HEK293 (cell line): ENCODE measurements around the gene PHC3.
A peak's percentile ranks its signal among the peaks of the same experiment; 100 is the strongest.

Experiments
- CTCF ChIA-PET: fragments of 350-600 bp; formaldehyde crosslinking; extraction: SDS; loops from one replicate; lab custom pipeline; 2021; ENCODE audit warnings: antibody characterized with exemption; lab: Yijun Ruan, JAX
- POLR2A ChIA-PET: fragments of 300-600 bp; formaldehyde crosslinking; extraction: SDS; loops from one replicate; lab custom pipeline; 2020; ENCODE audit warnings: antibody characterized with exemption, inconsistent platforms; lab: Yijun Ruan, JAX
- H3K27ac ChIP-seq: fragments of 200-500 bp; sonication (Bioruptor generic); 2 replicates; pipeline ENCODE4 v1.5.1; 2014; ENCODE audit warnings: low read depth, low read length, control low read depth, inconsistent platforms; ENCODE audit errors: extremely low read depth
- H3K36me3 ChIP-seq, 2 experiments: fragments of 200-500 bp in 1 of 2; sonication (Bioruptor generic) in 1 of 2; 1 replicate in 1 of 2; 2 replicates in 1 of 2; pipeline ENCODE4 v1.5.1; 2014 to 2017; ENCODE audit warnings: inconsistent platforms in 2 of 2, low read length in 2 of 2; ENCODE audit not compliant: control insufficient read depth in 2 of 2, insufficient read depth in 1 of 2
- H3K4me1 ChIP-seq: fragments of 200-500 bp; sonication (Bioruptor generic); 2 replicates; pipeline ENCODE4 v1.5.1; 2014; ENCODE audit warnings: mild to moderate bottlenecking, low read length, inconsistent platforms; ENCODE audit not compliant: control insufficient read depth, insufficient read depth
- H3K4me3 ChIP-seq: 2 replicates; pipeline ENCODE4 v1.5.1; 2011; ENCODE audit warnings: low read depth, mild to moderate bottlenecking, control low read depth, low read length, moderate library complexity
- H3K9me3 ChIP-seq: fragments of 200-500 bp; sonication (Bioruptor generic); 2 replicates; pipeline ENCODE4 v1.5.1; 2014; ENCODE audit warnings: low read depth, low read length, inconsistent platforms; ENCODE audit not compliant: control insufficient read depth, insufficient read depth
- CTCF ChIP-seq: fragments of 450-650 bp; formaldehyde crosslinking; IDR thresholded peaks from 2 replicates; pipeline ENCODE4 v1.5.1; 2016; ENCODE audit warnings: missing biosample characterization, missing genetic modification characterization
- EGR2 ChIP-seq: fragments of 450-650 bp; formaldehyde crosslinking; IDR thresholded peaks from 2 replicates; pipeline ENCODE4 v1.5.1; 2016; ENCODE audit warnings: low read depth, missing biosample characterization, missing genetic modification characterization
- HOXC10 ChIP-seq: sonication (generic); formaldehyde crosslinking; IDR thresholded peaks from 2 replicates; pipeline ENCODE4 v1.8.1; 2023; ENCODE audit warnings: mild to moderate bottlenecking, missing genetic modification reagents
- OVOL3 ChIP-seq: fragments of 450-650 bp; formaldehyde crosslinking; IDR thresholded peaks from 2 replicates; pipeline ENCODE4 v1.5.1; 2016; ENCODE audit warnings: missing biosample characterization, missing genetic modification characterization
- PRDM1 ChIP-seq: fragments of 450-650 bp; formaldehyde crosslinking; IDR thresholded peaks from 2 replicates; pipeline ENCODE4; 2016; ENCODE audit warnings: missing biosample characterization, missing genetic modification characterization
- PRDM10 ChIP-seq: fragments of 450-650 bp; formaldehyde crosslinking; IDR thresholded peaks from 2 replicates; pipeline ENCODE4 v1.5.1; 2016; ENCODE audit warnings: missing biosample characterization, missing genetic modification characterization
- REST ChIP-seq: fragments of 450-650 bp; formaldehyde crosslinking; IDR thresholded peaks from 2 replicates; pipeline ENCODE4 v1.5.1; 2016; ENCODE audit warnings: missing biosample characterization, missing genetic modification characterization
- SCRT1 ChIP-seq: fragments of 450-650 bp; formaldehyde crosslinking; IDR thresholded peaks from 2 replicates; pipeline ENCODE4 v1.5.1; 2016; ENCODE audit warnings: missing biosample characterization, missing genetic modification characterization, borderline replicate concordance
- SP7 ChIP-seq: fragments of 450-650 bp; formaldehyde crosslinking; IDR thresholded peaks from 2 replicates; pipeline ENCODE4 v1.5.1; 2016; ENCODE audit warnings: missing biosample characterization, missing genetic modification characterization
- WT1 ChIP-seq: fragments of 450-650 bp; formaldehyde crosslinking; IDR thresholded peaks from 2 replicates; pipeline ENCODE4 v1.5.1; 2016; ENCODE audit warnings: missing biosample characterization, missing genetic modification characterization
- ZFHX2 ChIP-seq: fragments of 450-650 bp; formaldehyde crosslinking; conservative IDR thresholded peaks from 2 replicates; pipeline ENCODE4 v1.5.1; 2016; ENCODE audit warnings: missing biosample characterization, missing genetic modification characterization
- ZNF202 ChIP-seq: fragments of 450-650 bp; formaldehyde crosslinking; IDR thresholded peaks from 2 replicates; pipeline ENCODE4 v1.5.1; 2016; ENCODE audit warnings: missing biosample characterization, missing genetic modification characterization, borderline replicate concordance
- ZNF248 ChIP-seq: fragments of 450-650 bp; formaldehyde crosslinking; IDR thresholded peaks from 2 replicates; pipeline ENCODE4 v1.5.1; 2017; ENCODE audit warnings: missing biosample characterization, missing genetic modification characterization
- ZNF292 ChIP-seq: fragments of 450-650 bp; formaldehyde crosslinking; IDR thresholded peaks from 2 replicates; pipeline ENCODE4 v1.5.1; 2016; ENCODE audit warnings: low read depth, missing biosample characterization, missing genetic modification characterization, borderline replicate concordance
- ZNF398 ChIP-seq: fragments of 450-650 bp; formaldehyde crosslinking; IDR thresholded peaks from 2 replicates; pipeline ENCODE4 v1.5.1; 2017; ENCODE audit warnings: missing biosample characterization, missing genetic modification characterization
- ZNF600 ChIP-seq: fragments of 450-650 bp; formaldehyde crosslinking; IDR thresholded peaks from 2 replicates; pipeline ENCODE4 v1.5.1; 2016; ENCODE audit warnings: missing biosample characterization, missing genetic modification characterization
- ZNF629 ChIP-seq: fragments of 450-650 bp; formaldehyde crosslinking; IDR thresholded peaks from 2 replicates; pipeline ENCODE4 v1.5.1; 2017; ENCODE audit warnings: missing biosample characterization, missing genetic modification characterization
- TF ChIP-seq, protein P1 (sequence below): fragments of 450-650 bp; formaldehyde crosslinking; IDR thresholded peaks from 2 replicates; pipeline ENCODE4 v1.5.1; 2016; ENCODE audit warnings: missing biosample characterization, missing genetic modification characterization
- TF ChIP-seq, protein P2 (sequence below): fragments of 450-650 bp; formaldehyde crosslinking; IDR thresholded peaks from 2 replicates; pipeline ENCODE4 v1.5.1; 2016; ENCODE audit warnings: missing biosample characterization, missing genetic modification characterization, borderline replicate concordance

The PHC3 gene

DNA sequence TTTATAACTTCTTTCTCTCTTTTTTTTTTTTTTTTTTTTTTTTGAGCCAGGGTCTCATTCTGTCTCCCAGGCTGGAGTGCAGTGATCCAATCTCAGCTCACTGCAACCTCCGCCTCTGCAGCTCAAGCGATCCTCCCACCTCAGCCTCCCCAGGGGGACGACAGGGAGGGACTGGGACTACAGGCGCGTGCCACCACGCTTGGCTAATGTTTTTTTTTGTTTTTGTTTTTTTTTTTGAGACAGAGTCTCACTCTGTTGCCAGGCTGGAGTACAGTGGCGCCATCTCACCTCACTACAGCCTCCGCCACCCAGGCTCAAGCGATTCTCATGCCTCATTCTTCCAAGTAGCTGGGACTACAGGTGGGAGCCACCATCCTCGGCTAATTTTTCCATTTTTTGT, 23.0 kb upstream of the PHC3 start:
- CTCF ChIA-PET, result interaction anchor here (0.6 to 1.6 kb wide), 2 partner anchors 15 to 392 kb away, joined by 3 to 5 read pairs; partner anchors contain the start of genes LRRC34 and LRRIQ4

DNA sequence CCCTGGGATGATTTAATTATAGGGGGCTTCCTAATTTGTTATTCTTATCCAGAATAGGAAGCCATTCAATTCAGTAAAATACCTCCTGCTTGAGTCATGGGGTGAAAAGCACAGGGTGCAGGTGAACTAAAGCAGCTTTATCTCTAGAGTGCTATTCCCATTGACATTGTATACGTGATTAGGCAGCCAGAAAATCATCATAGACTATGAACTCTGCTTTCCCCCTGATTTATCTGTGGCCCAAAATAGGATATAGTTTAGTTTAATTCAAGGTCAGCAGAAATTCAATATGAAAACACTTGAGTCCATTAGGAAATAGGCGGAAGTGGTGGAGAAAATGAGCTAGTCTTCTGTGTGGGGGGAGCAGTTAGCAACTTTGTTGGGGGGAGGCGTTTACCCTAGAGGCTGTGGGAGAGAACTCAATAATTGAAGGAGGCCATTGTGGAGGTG, 22.5 kb upstream of the PHC3 start:
- Histone ChIP-seq H3K4me3 (no peak overlapping the region), H3K4me1 (no peaks in the 10 kb centered on the region; the same call in 1 of the 2 replicates), H3K27ac (no peak overlapping the region), H3K36me3 (no peaks in the 10 kb centered on the region), H3K9me3 (no peaks in the 10 kb centered on the region)
- CTCF ChIA-PET, result interaction anchor here (0.6 to 1.6 kb wide), 5 partner anchors 14 to 985 kb away, joined by 3 to 5 read pairs (median 4); partner anchors contain the start of genes LRRC34 and LRRIQ4
- POLR2A ChIA-PET, result interaction anchor here (0.7 to 1.4 kb wide), 3 partner anchors 18 to 82 kb away, joined by 3 to 4 read pairs (median 3); partner anchors contain the start of genes PHC3 and PRKCI
- TF ChIP-seq ZNF398 (tag by site-specific recombination), result peak; percentile 35; the same call in 1 of the 2 replicates
- TF ChIP-seq PRDM10 (tag by site-specific recombination), result peak; percentile 44
- no peak for TF ChIP-seq CTCF (tag by site-specific recombination)
- TF ChIP-seq ZNF248, result no peak
- no peak for TF ChIP-seq ZNF600
- TF ChIP-seq HOXC10 (CRISPR knock-in tag), result no peak
- no peak for TF ChIP-seq ZNF629 (tag by site-specific recombination)
- TF ChIP-seq, protein P1, sequence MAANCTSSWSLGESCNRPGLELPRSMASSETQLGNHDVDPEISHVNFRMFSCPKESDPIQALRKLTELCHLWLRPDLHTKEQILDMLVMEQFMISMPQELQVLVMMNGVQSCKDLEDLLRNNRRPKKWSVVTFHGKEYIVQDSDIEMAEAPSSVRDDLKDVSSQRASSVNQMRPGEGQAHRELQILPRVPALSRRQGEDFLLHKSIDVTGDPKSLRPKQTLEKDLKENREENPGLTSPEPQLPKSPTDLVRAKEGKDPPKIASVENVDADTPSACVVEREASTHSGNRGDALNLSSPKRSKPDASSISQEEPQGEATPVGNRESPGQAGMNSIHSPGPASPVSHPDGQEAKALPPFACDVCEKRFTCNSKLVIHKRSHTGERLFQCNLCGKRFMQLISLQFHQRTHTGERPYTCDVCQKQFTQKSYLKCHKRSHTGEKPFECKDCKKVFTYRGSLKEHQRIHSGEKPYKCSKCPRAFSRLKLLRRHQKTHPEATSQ (tag by site-specific recombination), result no peak
- TF ChIP-seq ZNF292 (tag by site-specific recombination), result no peak
- TF ChIP-seq, protein P2, sequence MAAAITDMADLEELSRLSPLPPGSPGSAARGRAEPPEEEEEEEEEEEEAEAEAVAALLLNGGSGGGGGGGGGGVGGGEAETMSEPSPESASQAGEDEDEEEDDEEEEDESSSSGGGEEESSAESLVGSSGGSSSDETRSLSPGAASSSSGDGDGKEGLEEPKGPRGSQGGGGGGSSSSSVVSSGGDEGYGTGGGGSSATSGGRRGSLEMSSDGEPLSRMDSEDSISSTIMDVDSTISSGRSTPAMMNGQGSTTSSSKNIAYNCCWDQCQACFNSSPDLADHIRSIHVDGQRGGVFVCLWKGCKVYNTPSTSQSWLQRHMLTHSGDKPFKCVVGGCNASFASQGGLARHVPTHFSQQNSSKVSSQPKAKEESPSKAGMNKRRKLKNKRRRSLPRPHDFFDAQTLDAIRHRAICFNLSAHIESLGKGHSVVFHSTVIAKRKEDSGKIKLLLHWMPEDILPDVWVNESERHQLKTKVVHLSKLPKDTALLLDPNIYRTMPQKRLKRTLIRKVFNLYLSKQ (tag by site-specific recombination), result no peak
- no peak for TF ChIP-seq OVOL3
- no peak for TF ChIP-seq PRDM1 (tag by site-specific recombination)

More for the DNA sequence above, 23.0 kb upstream of the PHC3 start:
- POLR2A ChIA-PET, result interaction anchor here (0.7 to 1.4 kb wide), 2 partner anchors 17 to 83 kb away, joined by 3 to 4 read pairs; partner anchors contain the start of gene PRKCI
- no peaks in the 10 kb centered on the region for H3K36me3 ChIP-seq
- TF ChIP-seq SP7 (tag by site-specific recombination) (no peak), ZNF202 (peak; percentile 58; the same call in 1 of the 2 replicates), WT1 (tag by site-specific recombination) (peak; percentile 70; the same call in 1 of the 2 replicates), REST (tag by site-specific recombination) (no peak), EGR2 (tag by site-specific recombination) (0 out of 2 replicates have a peak, but pooled peaks have one; percentile 61), ZFHX2 (tag by site-specific recombination) (peak; percentile 58), SCRT1 (tag by site-specific recombination) (peak; percentile 28; the same call in 1 of the 2 replicates)
- H3K27ac ChIP-seq, result no peak overlapping the region
- no peak overlapping the region for H3K4me3 ChIP-seq
- no peaks in the 10 kb centered on the region; the same call in 1 of the 2 replicates for H3K4me1 ChIP-seq
- no peaks in the 10 kb centered on the region for H3K9me3 ChIP-seq
